Sigmoid colon (tissue), 7 donors: Measurements from ENCODE around the gene SEMA6C. TPM values are rescaled to one million over a fixed set of nuclear protein-coding genes. Genes with fewer than 3 reads are reported as not detected.

Source experiments
- DNase-seq: peaks from one replicate; pipeline ENCODE4 v3.0.0-alpha.2; 2019
- H3K27ac ChIP-seq, 4 donors: fragments of 200-600 bp; sonication (generic); one replicate each; pipeline ENCODE4 v1.5.1; 2016 to 2019; ENCODE audit warnings: mild to moderate bottlenecking in 1 of 4
- H3K27me3 ChIP-seq, 3 donors: fragments of 200-600 bp; sonication (generic); one replicate each; pipeline ENCODE4 v1.5.1; 2019; ENCODE audit warnings: mild to moderate bottlenecking in 1 of 3
- H3K36me3 ChIP-seq, 4 donors: fragments of 200-600 bp; sonication (generic); one replicate each; pipeline ENCODE4 v1.5.1; 2016 to 2019
- H3K4me1 ChIP-seq, 4 donors: fragments of 200-600 bp; sonication (generic); one replicate each; pipeline ENCODE4 v1.5.1; 2017 to 2019
- H3K4me3 ChIP-seq, 4 donors: fragments of 200-600 bp; sonication (generic); one replicate each; pipeline ENCODE4 v1.5.1; 2017 to 2019; ENCODE audit warnings: mild to moderate bottlenecking in 2 of 4, moderate library complexity in 1 of 4
- H3K9me3 ChIP-seq, 4 donors: fragments of 200-600 bp in 3 of 4; sonication (generic) in 3 of 4; one replicate each; pipeline versions ENCODE4 v1.5.1 to v1.6.1; 2013 to 2019
- CTCF ChIP-seq, 4 experiments: fragments of 450-650 bp in 3 of 4; fragments of 200-600 bp in 1 of 4; IDR thresholded peaks; one replicate each; pipeline ENCODE4 v1.5.1; 2016 to 2019; ENCODE audit warnings: antibody characterized with exemption in 4 of 4, mild to moderate bottlenecking in 3 of 4, moderate library complexity in 2 of 4
- EP300 ChIP-seq, 4 donors: sonication (generic); formaldehyde crosslinking; IDR thresholded peaks; one replicate each; pipeline ENCODE4 v1.6.1; 2017; ENCODE audit warnings: antibody characterized with exemption in 4 of 4
- POLR2A ChIP-seq, 2 donors: fragments of 450-650 bp; IDR thresholded peaks; one replicate each; pipeline ENCODE4 v1.6.1; 2016; ENCODE audit warnings: antibody characterized with exemption in 2 of 2, mild to moderate bottlenecking in 2 of 2, moderate library complexity in 2 of 2
- POLR2AphosphoS5 ChIP-seq, 4 donors: sonication (generic); formaldehyde crosslinking; IDR thresholded peaks; one replicate each; pipeline ENCODE4 v1.6.1; 2017; ENCODE audit warnings: antibody characterized with exemption in 4 of 4
- WGBS, 2 donors: extraction: QIAGEN DNeasy Blood & Tissue Kit; methylation state at CpG; one replicate each; pipeline ENCODE4 v1.1.7; 2013; 5-methylcytosine and 5-hydroxymethylcytosine counted together
- intact Hi-C: fragments of 100-400 bp; cut with DNase I; formaldehyde crosslinking; loops from one replicate; pipeline ENCODE4 v1.15.1; 2023
- polyA plus RNA-seq, 3 donors: library from polyadenylated mRNA; stranded (reverse); fragments of 200-250 nt; gene quantifications; one replicate each; pipeline ENCODE4 v1.2.3, GENCODE V29; 2013
- total RNA-seq, 4 donors: library from RNA; depleted of rRNA; stranded (reverse); fragments of >200 nt; gene quantifications; one replicate each; pipeline ENCODE4 v1.1.0, GENCODE V29; 2016
- donor health status: healthy with polysubstance abuse.
- donor health status: Bipolar disorder and iron deficiency.
- donor health status: healthy.

SEMA6C gene
- total and polyA plus RNA-seq, 7 donors = 0.23 to 20.6 (median 5.0) TPM

- Histone ChIP-seq H3K36me3 (peaks cover 0 to 49% (median 0%) of the 10 kb centered on the region in 4 donors), H3K27ac (no peak overlapping the region), H3K27me3 (no peaks in the 10 kb centered on the region), H3K4me3 (no peak overlapping the region), H3K4me1 (no peaks in the 10 kb centered on the region), H3K9me3 (no peaks in the 10 kb centered on the region)
- intact Hi-C loops = no loop called here
- DNase-seq = no peak
- 86 to 92% methylated on average over 5 of the region's 5 CpGs for WGBS, 2 donors
- no peak for TF ChIP-seq EP300 (IDR thresholded peaks at IDR 0.05)
- no peak for TF ChIP-seq CTCF (IDR thresholded peaks at IDR 0.05)
- TF ChIP-seq POLR2AphosphoS5 (IDR thresholded peaks at IDR 0.05) = no peak
- TF ChIP-seq POLR2A (IDR thresholded peaks at IDR 0.05) = no peak
Measured at GRCh38 chr1:151124763-151125403, 21.5 kb downstream of the SEMA6C start.

GRCh38 chr1:151113877-151114276, 32.6 kb downstream of the SEMA6C start:
- no peak overlapping the region for H3K27ac ChIP-seq
- H3K36me3 ChIP-seq = peaks cover 0 to 49% (median 9%) of the 10 kb centered on the region in 4 donors
- 96 to 97% methylated on average over 5 of the region's 5 CpGs for WGBS, 2 donors
- H3K4me3 ChIP-seq = no peak overlapping the region
- no peak for DNase-seq
- H3K4me1 ChIP-seq = no peaks in the 10 kb centered on the region
- TF ChIP-seq POLR2A (IDR thresholded peaks at IDR 0.05) (no peak), EP300 (IDR thresholded peaks at IDR 0.05) (no peak), POLR2AphosphoS5 (IDR thresholded peaks at IDR 0.05) (no peak), CTCF (IDR thresholded peaks at IDR 0.05) (no peak)
- H3K27me3 ChIP-seq = no peaks in the 10 kb centered on the region
- intact Hi-C loops = no loop called here
- no peaks in the 10 kb centered on the region for H3K9me3 ChIP-seq

DNA sequence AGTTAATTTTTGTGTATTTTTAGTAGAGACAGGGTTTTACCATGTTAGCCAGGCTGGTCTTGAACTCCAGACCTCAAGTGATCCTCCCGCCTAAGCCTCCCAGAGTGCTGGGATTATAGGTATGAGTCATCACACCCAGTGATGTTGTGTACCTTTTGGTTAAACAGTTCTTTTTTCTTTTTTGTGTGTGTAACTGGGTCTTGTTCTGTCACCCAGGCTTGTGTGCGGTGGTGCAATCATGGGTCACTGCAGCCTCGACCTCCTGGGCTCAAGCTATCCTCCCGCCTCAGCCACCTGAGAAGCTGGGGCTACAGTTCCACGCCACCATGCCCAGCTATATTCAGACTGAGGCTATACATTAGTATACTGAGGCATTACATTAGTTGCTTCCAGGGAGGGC, 38.1 kb downstream of the SEMA6C start:
- Histone ChIP-seq H3K27ac (no peak overlapping the region), H3K4me3 (no peak overlapping the region), H3K27me3 (no peaks in the 10 kb centered on the region), H3K36me3 (peaks cover 0 to 62% (median 15%) of the 10 kb centered on the region in 4 donors), H3K9me3 (no peaks in the 10 kb centered on the region), H3K4me1 (no peaks in the 10 kb centered on the region)
- intact Hi-C loops = no loop called here
- no peak for DNase-seq
- 91 to 97% methylated on average over 5 of the region's 5 CpGs for WGBS, 2 donors
- TF ChIP-seq CTCF (IDR thresholded peaks at IDR 0.05) = no peak

DNA sequence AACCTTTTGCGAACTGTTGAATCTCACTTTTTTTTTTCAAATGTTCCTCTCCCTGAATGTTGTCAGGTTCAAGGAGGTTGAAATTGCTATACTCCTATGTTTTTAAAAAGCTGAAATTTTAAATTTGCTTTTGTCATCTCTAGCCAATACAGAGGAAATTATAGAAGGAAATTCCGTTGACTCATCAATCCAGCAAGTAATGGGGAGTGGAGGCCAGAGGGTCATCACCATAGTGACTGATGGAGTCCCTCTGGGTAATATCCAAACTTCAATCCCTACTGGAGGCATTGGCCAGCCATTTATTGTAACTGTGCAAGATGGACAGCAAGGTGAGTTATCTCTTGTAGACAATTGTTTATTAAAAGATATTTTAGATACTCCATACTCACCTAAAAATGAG, 39.5 kb downstream of the SEMA6C start:
- H3K9me3 ChIP-seq = no peaks in the 10 kb centered on the region
- H3K36me3 ChIP-seq = peaks cover 0 to 63% (median 13%) of the 10 kb centered on the region in 4 donors

More for the DNA sequence above, 39.5 kb downstream of the SEMA6C start:
- no peak overlapping the region for H3K27ac ChIP-seq
- intact Hi-C loops = no loop called here
- no peaks in the 10 kb centered on the region for H3K27me3 ChIP-seq
- 83 to 89% methylated on average over 2 of the region's 2 CpGs for WGBS, 2 donors
- no peak for DNase-seq
- TF ChIP-seq CTCF (IDR thresholded peaks at IDR 0.05) = no peak
- TF ChIP-seq EP300 (IDR thresholded peaks at IDR 0.05) = no peak
- TF ChIP-seq POLR2A (IDR thresholded peaks at IDR 0.05) = no peak
- no peak for TF ChIP-seq POLR2AphosphoS5 (IDR thresholded peaks at IDR 0.05)
- no peak overlapping the region for H3K4me3 ChIP-seq
- no peaks in the 10 kb centered on the region for H3K4me1 ChIP-seq
